ENCODE results near the gene SCN1A. TPM values are rescaled to one million over a fixed set of nuclear protein-coding genes. Genes with fewer than 3 reads are reported as not detected.

Gene SCN1A
- total and polyA plus RNA-seq, 2 of the 4 experiments (the other 2 are of a cell fraction) = under 0.01 TPM; not detected in 1

DNA sequence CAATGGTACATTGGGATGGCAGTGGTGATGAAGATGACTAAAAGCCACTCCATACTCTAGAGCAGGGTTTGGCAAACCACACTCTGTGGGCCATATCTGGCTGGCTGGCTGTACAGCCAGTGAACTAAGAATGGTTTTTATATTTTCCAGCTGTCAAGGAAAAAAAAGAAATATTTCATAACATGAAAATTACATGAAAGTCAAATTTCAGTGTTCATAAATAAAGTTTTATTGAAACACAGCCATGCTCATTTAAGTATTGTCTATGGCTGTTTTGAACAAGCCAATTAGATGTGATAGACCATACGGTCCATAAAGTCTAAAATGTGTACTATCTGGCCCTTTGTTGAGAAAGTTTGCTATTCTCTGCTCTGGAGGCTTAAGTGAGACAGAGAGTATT, 175.7 kb downstream of the SCN1A start:
- WGBS, 2 experiments (ENCODE audit: extremely low coverage in 2 of 2, insufficient read length in 1 of 2) = no CpG with 5 or more reads among the region's 1 CpG
- no peak overlapping the region for H2BK5ac ChIP-seq (ENCODE audit: low read depth, low read length, poor library complexity, severe bottlenecking)
- no peak for ATAC-seq (ENCODE audit: low read depth)
- dilution Hi-C loops (cut with HindIII; ENCODE audit: low sequenced_read_pairs, unreplicated experiment) = no loop called here
- H3K36me3 ChIP-seq (ENCODE audit: control insufficient read depth, insufficient read depth, low read length) = peaks cover 1% of the 10 kb centered on the region; the same call in 1 of the 2 replicates
- no peaks in the 10 kb centered on the region for H3K27me3 ChIP-seq (ENCODE audit: control insufficient read depth, insufficient read depth, low read length)
- H2AK9ac ChIP-seq (replicated peaks; ENCODE audit: low read depth, low read length, poor library complexity) = no peak overlapping the region
- H3K9me3 ChIP-seq (ENCODE audit: control insufficient read depth, insufficient read depth, low read length) = no peaks in the 10 kb centered on the region
- no TSS peak for BruUV-seq (replicated peaks)
- H2BK20ac ChIP-seq (ENCODE audit: low read depth, low read length) = no peak overlapping the region
- H4K91ac ChIP-seq (ENCODE audit: insufficient read depth, low read depth, low read length) = no peak overlapping the region
- no peak overlapping the region for H3K4ac ChIP-seq (ENCODE audit: low read depth, low read length)
- H3K4me3 ChIP-seq (ENCODE audit: insufficient read depth, low read depth, low read length) = no peak overlapping the region
- H2BK15ac ChIP-seq (ENCODE audit: low read depth, low read length) = no peak overlapping the region
- no peak overlapping the region for H3K56ac ChIP-seq (ENCODE audit: extremely low read depth, insufficient read depth, low read length)
- no peak for DNase-seq
- H3K23ac ChIP-seq (ENCODE audit: low read depth, low read length) = no peak overlapping the region
- H3K14ac ChIP-seq (replicated peaks; ENCODE audit: low read depth, low read length) = no peak overlapping the region
- intact Hi-C loops (cut with micrococcal nuclease) = loop anchor here (5.0 kb wide), 1 partner anchor 470 kb away; no protein-coding TSS in a partner anchor
- H3K27ac ChIP-seq (ENCODE audit: insufficient read depth, low read length) = no peak overlapping the region
- no peak overlapping the region for H4K5ac ChIP-seq (ENCODE audit: low read depth, low read length)
- peaks cover 3% of the 10 kb centered on the region for H4K20me1 ChIP-seq (ENCODE audit: insufficient read depth, low read length)
- in situ Hi-C loops (cut with MboI; ENCODE audit: low sequenced_read_pairs) = loop anchor here (25.0 kb wide), 1 partner anchor 460 kb away; no protein-coding TSS in a partner anchor
- peaks cover 18 to 28% of the 10 kb centered on the region in 2 experiments for H3K79me1 ChIP-seq (ENCODE audit: low read depth in 1 of 2, low read length in 2 of 2)
- no peak overlapping the region for H2AFZ ChIP-seq (replicated peaks; ENCODE audit: low read length, poor library complexity)
- H2AK5ac ChIP-seq (ENCODE audit: low read depth, low read length) = no peak overlapping the region
- no peak overlapping the region for H4K8ac ChIP-seq (ENCODE audit: low read depth in 2 of 2, low read length in 2 of 2)
- ChIA-PET CTCF (no interaction called here), POLR2A (ENCODE audit: unreplicated experiment) (interaction anchor here (0.6 kb wide), 1 partner anchor 163 kb away, joined by 4 read pairs; no protein-coding TSS in a partner anchor)
- TF ChIP-seq BHLHE40 (IDR thresholded peaks at IDR 0.05; ENCODE audit: low read depth, low read length) = no peak
- TF ChIP-seq MXI1 (IDR thresholded peaks at IDR 0.05; ENCODE audit: borderline replicate concordance, low read depth, low read length) = no peak
- TF ChIP-seq, protein P1, sequence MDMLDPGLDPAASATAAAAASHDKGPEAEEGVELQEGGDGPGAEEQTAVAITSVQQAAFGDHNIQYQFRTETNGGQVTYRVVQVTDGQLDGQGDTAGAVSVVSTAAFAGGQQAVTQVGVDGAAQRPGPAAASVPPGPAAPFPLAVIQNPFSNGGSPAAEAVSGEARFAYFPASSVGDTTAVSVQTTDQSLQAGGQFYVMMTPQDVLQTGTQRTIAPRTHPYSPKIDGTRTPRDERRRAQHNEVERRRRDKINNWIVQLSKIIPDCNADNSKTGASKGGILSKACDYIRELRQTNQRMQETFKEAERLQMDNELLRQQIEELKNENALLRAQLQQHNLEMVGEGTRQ (IDR thresholded peaks at IDR 0.05; ENCODE audit: low read depth, low read length) = no peak
- no peak for TF ChIP-seq FOS (IDR thresholded peaks at IDR 0.05; ENCODE audit: low read depth, low read length)
- TF ChIP-seq CHD1 (IDR thresholded peaks at IDR 0.05; ENCODE audit: low read depth, low read length) = no peak
- no peak for TF ChIP-seq CTCF (conservative IDR thresholded peaks at IDR 0.05; ENCODE audit: low read depth, low read length)
- no peak for TF ChIP-seq RAD21 (IDR thresholded peaks at IDR 0.05; ENCODE audit: low read length)
- no peak for TF ChIP-seq RFX5 (IDR thresholded peaks at IDR 0.05; ENCODE audit: low read depth, low read length)
- no peak for TF ChIP-seq SMC3 (IDR thresholded peaks at IDR 0.05; ENCODE audit: low read depth, low read length)
- no peak for TF ChIP-seq MAZ (IDR thresholded peaks at IDR 0.05; ENCODE audit: borderline replicate concordance, low read depth, low read length)
- no peak for TF ChIP-seq POLR2A (IDR thresholded peaks at IDR 0.05; ENCODE audit: low read depth, low read length)
- TF ChIP-seq CEBPB (IDR thresholded peaks at IDR 0.05; ENCODE audit: low read depth, low read length) = no peak
- TF ChIP-seq MAFK (IDR thresholded peaks at IDR 0.05; ENCODE audit: low read depth, low read length) = no peak
- TF ChIP-seq, protein P2, sequence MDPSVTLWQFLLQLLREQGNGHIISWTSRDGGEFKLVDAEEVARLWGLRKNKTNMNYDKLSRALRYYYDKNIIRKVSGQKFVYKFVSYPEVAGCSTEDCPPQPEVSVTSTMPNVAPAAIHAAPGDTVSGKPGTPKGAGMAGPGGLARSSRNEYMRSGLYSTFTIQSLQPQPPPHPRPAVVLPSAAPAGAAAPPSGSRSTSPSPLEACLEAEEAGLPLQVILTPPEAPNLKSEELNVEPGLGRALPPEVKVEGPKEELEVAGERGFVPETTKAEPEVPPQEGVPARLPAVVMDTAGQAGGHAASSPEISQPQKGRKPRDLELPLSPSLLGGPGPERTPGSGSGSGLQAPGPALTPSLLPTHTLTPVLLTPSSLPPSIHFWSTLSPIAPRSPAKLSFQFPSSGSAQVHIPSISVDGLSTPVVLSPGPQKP (IDR thresholded peaks at IDR 0.05; ENCODE audit: borderline replicate concordance, low read depth, low read length) = no peak
- no peak for TF ChIP-seq NFE2L2 (IDR thresholded peaks at IDR 0.05; ENCODE audit: low read depth, low read length)
- peak overlapping the region; percentile 2; the same call in 1 of the 2 replicates for H3K4me2 ChIP-seq (ENCODE audit: low read depth, low read length)
- no peak overlapping the region for H3K9ac ChIP-seq (ENCODE audit: low read depth, low read length)
- no peaks in the 10 kb centered on the region for H3K4me1 ChIP-seq (ENCODE audit: control insufficient read depth, insufficient read depth, low read length)
- no peak overlapping the region for H2BK120ac ChIP-seq (ENCODE audit: low read depth, low read length)
- H3K9me1 ChIP-seq (ENCODE audit: insufficient read depth, low read length) = peaks cover 5% of the 10 kb centered on the region
- H3K18ac ChIP-seq (ENCODE audit: low read depth, low read length) = no peak overlapping the region
